Cardiac muscle cell (in vitro differentiated cells and primary cell): Measurements from ENCODE around the gene PLPP7. TPM values are rescaled to one million over a fixed set of nuclear protein-coding genes. Genes with fewer than 3 reads are reported as not detected.
"Not testable (repeated sequence)": the region's sequence is repeated elsewhere in the genome, so short reads cannot be mapped to it uniquely, and the experiment has no call there.

Experiments used
- DNase-seq, 2 donors: peaks; one replicate each; pipeline versions ENCODE4 v3.0.0 to v3.0.0-alpha.2; 2010 to 2017; ENCODE audit warnings: low read depth in 1 of 2, low spot score in 1 of 2
- H3K27ac ChIP-seq: fragments of 200-600 bp; sonication (generic); 2 replicates; pipeline ENCODE4 v1.5.1; 2016
- H3K27me3 ChIP-seq: fragments of 200-600 bp; sonication (generic); 2 replicates; pipeline ENCODE4 v1.6.0; 2016; ENCODE audit warnings: control low read depth
- H3K36me3 ChIP-seq: fragments of 200-600 bp; sonication (generic); 2 replicates; pipeline ENCODE4 v1.5.1; 2016; ENCODE audit warnings: control low read depth
- H3K4me1 ChIP-seq: fragments of 200-600 bp; sonication (generic); 2 replicates; pipeline ENCODE4 v1.8.1; 2017; ENCODE audit warnings: low read depth, mild to moderate bottlenecking, mixed run types
- H3K4me3 ChIP-seq: fragments of 200-600 bp; sonication (generic); 2 replicates; pipeline ENCODE4 v1.5.1; 2016; ENCODE audit warnings: mild to moderate bottlenecking
- H3K9me3 ChIP-seq: fragments of 200-600 bp; sonication (generic); 2 replicates; pipeline ENCODE4 v1.5.1; 2017; ENCODE audit warnings: low read depth, mild to moderate bottlenecking, control low read depth
- polyA plus RNA-seq: library from polyadenylated mRNA; unstranded; fragments of >200 nt; fragmentation: Nextera tagmentation; extraction: Ambion mirVana; gene quantifications from 2 replicates; pipeline ENCODE4 v1.2.1, GENCODE V29; 2016
- total RNA-seq: library from RNA; depleted of rRNA; stranded (reverse); fragments of >200 nt; gene quantifications from 2 replicates; pipeline ENCODE4 v1.2.3, GENCODE V29; 2016
- TF ChIP-seq, protein P1 (sequence below): IDR thresholded peaks from 2 replicates; pipeline ENCODE4 v1.5.1; 2012; ENCODE audit warnings: low read depth, mild to moderate bottlenecking, low read length

The PLPP7 gene
- total and polyA plus RNA-seq, 2 experiments from 2014 or later: 36.9 to 52.5 TPM

DNA sequence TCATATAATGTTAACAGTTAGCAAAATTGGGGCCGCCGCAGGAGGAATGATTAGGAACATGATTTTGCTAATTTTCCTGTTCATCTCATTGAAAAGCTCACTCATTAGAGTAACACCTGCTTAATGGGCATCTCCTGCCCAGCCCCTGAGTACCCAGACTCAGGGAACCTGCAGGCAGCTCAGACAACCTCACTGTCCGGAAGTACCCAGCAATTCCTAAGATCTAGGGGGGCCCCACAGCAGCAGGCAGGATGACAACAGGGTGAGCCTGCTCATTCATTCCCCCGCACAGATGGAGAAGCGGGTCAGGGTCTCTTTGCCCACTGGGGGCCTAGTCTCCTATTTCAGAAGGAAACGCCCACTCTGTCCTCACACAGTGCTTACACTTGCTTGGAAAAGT lies 25.8 kb upstream of the PLPP7 start:
- no peaks in the 10 kb centered on the region for H3K27me3 ChIP-seq
- TF ChIP-seq, protein P1, sequence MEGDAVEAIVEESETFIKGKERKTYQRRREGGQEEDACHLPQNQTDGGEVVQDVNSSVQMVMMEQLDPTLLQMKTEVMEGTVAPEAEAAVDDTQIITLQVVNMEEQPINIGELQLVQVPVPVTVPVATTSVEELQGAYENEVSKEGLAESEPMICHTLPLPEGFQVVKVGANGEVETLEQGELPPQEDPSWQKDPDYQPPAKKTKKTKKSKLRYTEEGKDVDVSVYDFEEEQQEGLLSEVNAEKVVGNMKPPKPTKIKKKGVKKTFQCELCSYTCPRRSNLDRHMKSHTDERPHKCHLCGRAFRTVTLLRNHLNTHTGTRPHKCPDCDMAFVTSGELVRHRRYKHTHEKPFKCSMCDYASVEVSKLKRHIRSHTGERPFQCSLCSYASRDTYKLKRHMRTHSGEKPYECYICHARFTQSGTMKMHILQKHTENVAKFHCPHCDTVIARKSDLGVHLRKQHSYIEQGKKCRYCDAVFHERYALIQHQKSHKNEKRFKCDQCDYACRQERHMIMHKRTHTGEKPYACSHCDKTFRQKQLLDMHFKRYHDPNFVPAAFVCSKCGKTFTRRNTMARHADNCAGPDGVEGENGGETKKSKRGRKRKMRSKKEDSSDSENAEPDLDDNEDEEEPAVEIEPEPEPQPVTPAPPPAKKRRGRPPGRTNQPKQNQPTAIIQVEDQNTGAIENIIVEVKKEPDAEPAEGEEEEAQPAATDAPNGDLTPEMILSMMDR: no peak
- H3K4me3 ChIP-seq: no peak overlapping the region
- peaks cover 15% of the 10 kb centered on the region for H3K36me3 ChIP-seq
- peaks cover under 1% of the 10 kb centered on the region for H3K4me1 ChIP-seq
- H3K9me3 ChIP-seq: no peaks in the 10 kb centered on the region
- peak overlapping the region; percentile 39 for H3K27ac ChIP-seq
- no peak for DNase-seq

DNA sequence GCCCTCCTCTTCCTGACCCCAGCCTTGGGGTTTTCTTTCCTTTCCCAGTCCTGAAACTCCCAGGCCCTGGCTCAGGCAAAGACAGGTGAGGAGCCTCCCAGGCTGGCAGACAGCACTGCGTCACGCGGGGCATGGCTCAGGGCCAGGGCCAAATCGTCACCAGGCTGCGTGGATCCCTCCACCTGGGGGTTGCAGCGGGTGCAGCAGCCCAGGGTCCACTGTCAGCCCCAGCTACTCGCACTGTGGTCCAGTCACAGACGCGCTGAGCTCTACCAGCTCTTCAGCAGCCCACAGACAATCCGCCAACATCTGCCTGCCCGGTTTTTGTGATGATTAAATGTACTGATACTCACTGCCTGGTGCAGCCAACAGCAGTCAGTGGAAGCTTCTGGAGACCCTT lies 25.3 kb upstream of the PLPP7 start:
- H3K4me1 ChIP-seq: peaks cover 6% of the 10 kb centered on the region
- DNase-seq: no peak
- H3K9me3 ChIP-seq: no peaks in the 10 kb centered on the region
- peak overlapping the region; percentile 39 for H3K27ac ChIP-seq
- no peak overlapping the region for H3K4me3 ChIP-seq
- no peaks in the 10 kb centered on the region for H3K27me3 ChIP-seq
- TF ChIP-seq, protein P1: no peak
- H3K36me3 ChIP-seq: peaks cover 15% of the 10 kb centered on the region

DNA sequence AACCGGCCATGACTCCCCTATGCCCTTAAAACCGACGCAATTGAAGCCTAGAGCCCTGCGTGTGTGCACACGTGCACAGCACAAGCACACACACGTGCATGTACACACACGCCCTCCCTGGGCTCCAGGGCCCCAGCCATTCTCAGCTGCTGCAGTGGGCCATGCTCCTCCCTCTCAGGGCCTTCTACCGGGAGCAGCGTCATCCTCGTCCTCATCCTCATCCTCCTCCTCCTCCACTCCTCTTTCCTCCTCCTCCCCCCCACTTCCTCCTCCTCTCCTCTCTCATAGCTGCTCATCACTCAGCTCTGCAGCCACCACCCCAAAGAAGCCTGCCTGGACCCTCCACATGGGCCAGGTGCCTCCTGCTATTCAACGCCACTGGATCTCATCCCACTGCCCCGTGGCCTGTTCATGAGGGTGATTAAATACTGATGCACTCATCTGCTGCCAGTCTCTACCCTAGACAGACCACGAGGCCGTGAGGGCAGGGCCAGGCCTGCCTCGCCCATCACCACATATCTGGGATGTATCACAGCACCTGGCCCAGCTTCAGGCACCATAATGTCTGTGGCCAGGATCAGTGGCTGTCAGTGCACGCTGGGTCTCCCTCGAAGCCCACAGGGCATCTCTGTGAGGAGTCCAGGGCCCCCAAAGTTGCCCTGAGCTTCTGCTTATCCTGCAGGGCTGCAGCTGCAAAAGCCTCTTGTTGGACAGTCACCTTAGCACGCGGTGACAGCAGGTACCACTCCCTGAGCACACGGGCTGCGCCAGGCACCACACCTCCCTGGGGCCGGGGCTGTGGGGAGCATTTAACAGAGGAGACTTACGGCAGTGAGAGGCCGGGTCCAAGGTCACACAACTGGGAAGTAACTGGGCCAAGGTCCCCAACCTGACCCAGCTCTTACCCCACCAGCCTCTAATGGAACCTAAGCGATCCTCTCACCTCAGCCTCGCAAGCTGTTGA lies 23.0 kb upstream of the PLPP7 start:
- no peak for DNase-seq
- Histone ChIP-seq H3K27me3 (no peaks in the 10 kb centered on the region), H3K36me3 (no peaks in the 10 kb centered on the region), H3K4me1 (peaks cover 23% of the 10 kb centered on the region), H3K27ac (peak overlapping the region; percentile 28), H3K9me3 (no peaks in the 10 kb centered on the region), H3K4me3 (no peak overlapping the region)
- TF ChIP-seq, protein P1: no peak

DNA sequence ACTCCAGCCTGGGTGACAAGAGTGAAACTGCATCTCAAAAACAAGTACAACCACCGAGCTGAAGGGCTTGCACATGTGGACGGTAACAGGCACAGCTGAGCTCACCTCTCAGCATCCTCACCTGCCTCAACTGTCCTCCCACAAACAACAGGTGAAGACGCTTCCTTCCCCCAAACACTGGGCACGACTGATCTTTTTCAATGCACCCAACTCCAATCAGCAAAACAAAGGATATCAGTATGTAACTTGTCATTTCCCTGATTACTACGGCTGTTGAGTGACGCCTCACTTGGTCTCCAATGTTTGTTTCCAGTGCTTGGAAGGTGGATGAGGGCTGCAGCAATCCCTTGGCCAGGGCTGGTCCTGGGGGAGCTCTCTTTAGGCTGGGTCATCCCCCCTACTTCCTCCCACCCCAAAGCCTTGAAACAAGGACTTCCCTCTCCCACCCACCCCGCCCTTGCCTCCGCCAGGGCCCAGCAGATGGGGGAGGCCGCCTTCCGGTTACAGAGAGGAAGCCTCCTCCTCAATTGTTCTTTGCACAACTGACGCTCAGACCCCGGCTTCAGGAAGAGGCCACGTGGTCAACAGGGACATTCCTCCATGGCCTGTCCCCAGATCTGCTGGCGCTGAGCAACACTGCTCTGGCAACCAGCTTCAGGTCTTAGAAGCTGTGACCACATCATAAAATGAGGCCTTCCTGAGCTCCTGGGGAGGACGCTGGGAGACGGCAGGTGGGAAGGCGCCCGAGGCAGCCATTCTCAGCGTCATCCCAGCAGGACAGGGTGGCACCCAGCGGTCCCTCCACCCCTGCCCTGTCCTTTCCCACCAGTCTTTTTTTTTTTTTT lies 19.1 kb upstream of the PLPP7 start:
- H3K36me3 ChIP-seq: no peaks in the 10 kb centered on the region
- TF ChIP-seq, protein P1: no peak
- peak overlapping the region; percentile 51 for H3K27ac ChIP-seq
- H3K4me1 ChIP-seq: peaks cover 53% of the 10 kb centered on the region
- no peaks in the 10 kb centered on the region for H3K27me3 ChIP-seq
- peak in 1 of 2 donors; percentile 32 for DNase-seq
- H3K4me3 ChIP-seq: no peak overlapping the region
- H3K9me3 ChIP-seq: no peaks in the 10 kb centered on the region

DNA sequence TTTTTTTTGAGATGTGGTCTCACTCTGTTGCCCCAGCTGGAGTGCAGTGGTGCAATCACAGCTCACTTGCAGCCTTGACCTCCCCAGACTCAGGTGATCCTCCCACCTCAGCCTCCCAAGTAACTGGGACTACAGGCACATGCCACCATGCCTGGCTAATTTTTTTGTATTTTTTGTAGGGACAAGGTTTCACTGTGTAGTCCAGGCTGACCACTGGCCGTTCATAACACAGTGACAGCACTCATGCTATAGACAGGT lies 18.6 kb upstream of the PLPP7 start:
- not testable (repeated sequence) for H3K9me3 ChIP-seq, DNase-seq, H3K4me3 ChIP-seq, H3K27me3 ChIP-seq, H3K36me3 ChIP-seq
- Histone ChIP-seq H3K27ac (peak overlapping the region; percentile 25), H3K4me1 (peaks cover 53% of the 10 kb centered on the region)
